Epithelial cell of prostate (primary cell): ENCODE measurements around the gene TCF7L2.
A peak's percentile ranks its signal among the peaks of the same experiment; 100 is the strongest.

Experiments used
- DNase-seq: peaks from one replicate; pipeline ENCODE4 v3.0.0-alpha.2; 2011; ENCODE audit warnings: low read depth, low spot score
- H3K27ac ChIP-seq: fragments of 450-650 bp; 2 replicates; pipeline ENCODE4 v1.5.1; 2017; ENCODE audit warnings: mild to moderate bottlenecking

Gene TCF7L2

GRCh38 chr10:113080925-113081229, 130.8 kb downstream of the TCF7L2 start:
- no peak overlapping the region for H3K27ac ChIP-seq
- no peak for DNase-seq

GRCh38 chr10:113084031-113084430, 134.0 kb downstream of the TCF7L2 start:
- no peak for DNase-seq
- H3K27ac ChIP-seq: no peak overlapping the region

GRCh38 chr10:113085776-113086175, 135.7 kb downstream of the TCF7L2 start:
- DNase-seq: no peak
- no peak overlapping the region for H3K27ac ChIP-seq

GRCh38 chr10:113086282-113086681, 136.2 kb downstream of the TCF7L2 start:
- DNase-seq: no peak
- peak overlapping the region; percentile 78 for H3K27ac ChIP-seq

GRCh38 chr10:113087165-113088029, 137.3 kb downstream of the TCF7L2 start:
- H3K27ac ChIP-seq: peak overlapping the region; percentile 78
- DNase-seq: peak; percentile 79

- H3K27ac ChIP-seq: no peak overlapping the region
- DNase-seq: no peak
Measured at GRCh38 chr10:113088194-113088593, 138.1 kb downstream of the TCF7L2 start.

- no peak for DNase-seq
- no peak overlapping the region for H3K27ac ChIP-seq
Measured at GRCh38 chr10:113089551-113089950, 139.5 kb downstream of the TCF7L2 start.

- DNase-seq: no peak
- H3K27ac ChIP-seq: no peak overlapping the region
Measured at GRCh38 chr10:113091920-113092319, 141.9 kb downstream of the TCF7L2 start.

- DNase-seq: peak; percentile 70
- peak overlapping the region; percentile 94 for H3K27ac ChIP-seq
Measured at GRCh38 chr10:113093188-113094113, 143.4 kb downstream of the TCF7L2 start.

GRCh38 chr10:113094114-113094486, 144.1 kb downstream of the TCF7L2 start:
- no peak for DNase-seq
- peak overlapping the region; percentile 94 for H3K27ac ChIP-seq

GRCh38 chr10:113095419-113096127, 145.5 kb downstream of the TCF7L2 start:
- peak overlapping the region; percentile 25 for H3K27ac ChIP-seq

GRCh38 chr10:113096128-113096996, 146.3 kb downstream of the TCF7L2 start:
- no peak for DNase-seq
- peak overlapping the region; percentile 25 for H3K27ac ChIP-seq

More at GRCh38 chr10:113095419-113096127, 145.5 kb downstream of the TCF7L2 start:
- no peak for DNase-seq

- H3K27ac ChIP-seq: no peak overlapping the region
- DNase-seq: no peak
Measured at GRCh38 chr10:113097036-113097435, 147.0 kb downstream of the TCF7L2 start.

GRCh38 chr10:113099431-113100183, 149.6 kb downstream of the TCF7L2 start:
- H3K27ac ChIP-seq: peak overlapping the region; percentile 51
- no peak for DNase-seq

- DNase-seq: no peak
Measured at GRCh38 chr10:113100281-113100680, 150.2 kb downstream of the TCF7L2 start.

GRCh38 chr10:113103131-113103840, 153.2 kb downstream of the TCF7L2 start:
- DNase-seq: no peak
- H3K27ac ChIP-seq: no peak overlapping the region

More at GRCh38 chr10:113100281-113100680, 150.2 kb downstream of the TCF7L2 start:
- peak overlapping the region; percentile 51 for H3K27ac ChIP-seq

- H3K27ac ChIP-seq: no peak overlapping the region
- DNase-seq: no peak
Measured at GRCh38 chr10:113104047-113104446, 154.0 kb downstream of the TCF7L2 start.

- no peak overlapping the region for H3K27ac ChIP-seq
- DNase-seq: no peak
Measured at GRCh38 chr10:113108194-113108835, 158.3 kb downstream of the TCF7L2 start.
